Fibroblast of the aortic adventitia (primary cell): ENCODE measurements around the gene SYNE1. TPM values are rescaled to one million over a fixed set of nuclear protein-coding genes. Genes with fewer than 3 reads are reported as not detected.

Source experiments
- DNase-seq: peaks from one replicate; pipeline ENCODE4 v3.0.0-alpha.2; 2010; ENCODE audit warnings: low read depth
- H3K4me3 ChIP-seq: 2 replicates; pipeline ENCODE4 v1.5.1; 2011; ENCODE audit warnings: low read depth, mild to moderate bottlenecking, control low read depth, low read length, moderate library complexity
- total RNA-seq: library from RNA; depleted of rRNA; stranded (reverse); fragments of >200 nt; gene quantifications from 2 replicates; pipeline ENCODE4 v1.2.3, GENCODE V29; 2012; ENCODE audit warnings: low replicate concordance
- TF ChIP-seq, protein P1 (sequence below): IDR thresholded peaks from 2 replicates; pipeline ENCODE4 v1.5.1; 2011; ENCODE audit warnings: mild to moderate bottlenecking, low read length, control low read depth, inconsistent platforms; ENCODE audit not compliant: insufficient read depth

SYNE1 gene
- total RNA-seq, 1 donor: 193 TPM

DNA sequence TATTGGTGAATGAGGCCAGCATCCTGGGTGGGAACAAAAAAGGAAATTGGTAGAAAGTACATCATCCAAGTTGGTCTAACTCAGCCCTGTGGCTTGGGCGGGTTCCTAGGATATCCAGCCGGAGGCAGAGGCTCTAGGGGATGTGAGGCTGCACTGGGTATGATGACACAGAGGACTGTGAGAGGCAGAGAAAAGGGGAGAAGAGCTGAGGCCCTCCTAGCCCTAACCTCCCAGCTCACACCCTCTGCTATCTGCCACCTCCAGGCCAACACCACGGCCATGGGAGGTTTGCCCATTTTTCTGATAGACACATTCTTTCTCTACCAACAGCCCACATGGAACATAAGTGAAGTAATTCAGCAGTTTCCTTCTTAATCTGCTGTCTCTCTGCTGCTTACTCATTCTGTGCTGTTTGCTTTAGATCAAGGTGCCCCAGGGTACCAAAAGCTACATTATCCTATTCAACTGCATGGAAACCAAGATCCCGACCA, 545.3 kb downstream of the SYNE1 start:
- TF ChIP-seq, protein P1, sequence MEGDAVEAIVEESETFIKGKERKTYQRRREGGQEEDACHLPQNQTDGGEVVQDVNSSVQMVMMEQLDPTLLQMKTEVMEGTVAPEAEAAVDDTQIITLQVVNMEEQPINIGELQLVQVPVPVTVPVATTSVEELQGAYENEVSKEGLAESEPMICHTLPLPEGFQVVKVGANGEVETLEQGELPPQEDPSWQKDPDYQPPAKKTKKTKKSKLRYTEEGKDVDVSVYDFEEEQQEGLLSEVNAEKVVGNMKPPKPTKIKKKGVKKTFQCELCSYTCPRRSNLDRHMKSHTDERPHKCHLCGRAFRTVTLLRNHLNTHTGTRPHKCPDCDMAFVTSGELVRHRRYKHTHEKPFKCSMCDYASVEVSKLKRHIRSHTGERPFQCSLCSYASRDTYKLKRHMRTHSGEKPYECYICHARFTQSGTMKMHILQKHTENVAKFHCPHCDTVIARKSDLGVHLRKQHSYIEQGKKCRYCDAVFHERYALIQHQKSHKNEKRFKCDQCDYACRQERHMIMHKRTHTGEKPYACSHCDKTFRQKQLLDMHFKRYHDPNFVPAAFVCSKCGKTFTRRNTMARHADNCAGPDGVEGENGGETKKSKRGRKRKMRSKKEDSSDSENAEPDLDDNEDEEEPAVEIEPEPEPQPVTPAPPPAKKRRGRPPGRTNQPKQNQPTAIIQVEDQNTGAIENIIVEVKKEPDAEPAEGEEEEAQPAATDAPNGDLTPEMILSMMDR: no peak
- peak; percentile 88 for DNase-seq
- H3K4me3 ChIP-seq: no peak overlapping the region

DNA sequence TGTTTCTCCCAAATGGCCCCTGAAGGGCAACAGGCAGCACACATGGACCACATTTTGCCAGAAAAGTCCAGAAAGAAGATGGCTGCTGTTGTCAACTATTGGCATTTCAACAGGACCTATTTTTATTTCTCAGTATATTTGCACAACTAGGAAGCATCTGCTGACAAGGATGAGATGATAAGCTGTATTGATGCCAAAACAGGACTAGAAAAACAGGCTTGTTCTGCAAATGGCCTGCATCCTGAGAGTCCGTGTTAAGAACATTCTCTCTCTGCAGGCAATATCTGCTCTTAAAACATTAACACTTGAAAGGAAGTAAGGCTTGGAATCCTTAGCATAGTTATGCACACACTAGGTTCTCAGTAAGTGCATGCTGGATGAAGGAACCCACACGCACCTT, 546.0 kb downstream of the SYNE1 start:
- no peak overlapping the region for H3K4me3 ChIP-seq
- DNase-seq: peak; percentile 36
- TF ChIP-seq, protein P1: no peak

DNA sequence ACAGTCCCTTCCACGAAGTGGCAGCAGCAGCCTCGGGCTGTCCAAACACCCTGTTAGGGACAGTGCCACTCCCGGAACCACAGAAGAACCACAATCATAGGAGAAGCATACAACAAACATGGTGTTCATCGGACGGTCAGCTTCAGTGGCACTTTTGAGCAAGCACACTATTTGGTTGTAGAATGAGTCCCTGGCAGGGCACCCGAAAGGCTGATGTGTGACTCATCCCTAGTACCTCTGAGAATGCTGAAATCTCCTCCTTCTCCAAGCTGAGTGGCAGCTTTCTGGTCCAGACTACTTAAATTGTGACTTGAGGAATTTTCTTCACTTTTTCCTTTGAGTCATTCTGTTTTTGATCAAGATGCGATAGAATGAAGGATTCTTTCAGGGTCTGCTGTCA, 547.2 kb downstream of the SYNE1 start:
- TF ChIP-seq, protein P1: no peak
- peak; percentile 75 for DNase-seq
- H3K4me3 ChIP-seq: no peak overlapping the region

DNA sequence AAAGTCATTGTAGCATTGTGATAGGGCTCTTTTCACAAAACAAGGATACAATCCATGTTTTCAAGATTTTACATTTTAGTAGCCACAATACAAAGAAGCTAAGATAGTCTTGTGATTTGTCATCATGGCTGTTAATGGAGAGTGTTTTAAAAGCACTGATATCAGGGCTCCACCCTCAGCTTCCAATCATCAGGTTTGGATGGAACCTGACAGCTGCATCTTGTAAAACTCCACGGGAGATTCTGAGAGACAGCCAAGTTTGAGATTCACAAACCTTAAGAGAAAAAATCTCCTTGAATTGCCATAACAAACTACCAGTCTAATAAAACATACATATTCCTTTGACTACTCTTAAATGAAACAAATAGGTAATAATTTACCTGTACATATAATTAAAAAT, 549.5 kb downstream of the SYNE1 start:
- no peak overlapping the region for H3K4me3 ChIP-seq
- TF ChIP-seq, protein P1: no peak
- peak; percentile 55 for DNase-seq

DNA sequence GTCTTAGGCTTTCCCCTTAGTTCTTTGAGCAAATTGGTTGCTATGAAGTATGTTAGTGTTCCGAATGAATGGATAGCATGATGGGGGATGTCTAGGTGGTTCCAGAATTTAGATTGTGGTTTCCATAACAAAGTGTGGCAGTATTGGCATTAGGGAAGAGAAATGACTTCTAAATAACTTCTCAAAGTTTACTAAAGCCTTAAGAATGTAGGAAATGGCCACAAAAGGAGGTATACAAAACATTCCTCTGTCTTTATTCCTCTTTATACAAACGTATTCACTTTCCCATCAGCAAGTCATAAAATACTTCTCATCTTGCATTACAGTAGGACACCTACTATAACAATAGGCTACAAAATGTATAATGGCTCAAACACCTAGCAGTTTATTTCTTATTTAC, 550.1 kb downstream of the SYNE1 start:
- peak; percentile 22 for DNase-seq

DNA sequence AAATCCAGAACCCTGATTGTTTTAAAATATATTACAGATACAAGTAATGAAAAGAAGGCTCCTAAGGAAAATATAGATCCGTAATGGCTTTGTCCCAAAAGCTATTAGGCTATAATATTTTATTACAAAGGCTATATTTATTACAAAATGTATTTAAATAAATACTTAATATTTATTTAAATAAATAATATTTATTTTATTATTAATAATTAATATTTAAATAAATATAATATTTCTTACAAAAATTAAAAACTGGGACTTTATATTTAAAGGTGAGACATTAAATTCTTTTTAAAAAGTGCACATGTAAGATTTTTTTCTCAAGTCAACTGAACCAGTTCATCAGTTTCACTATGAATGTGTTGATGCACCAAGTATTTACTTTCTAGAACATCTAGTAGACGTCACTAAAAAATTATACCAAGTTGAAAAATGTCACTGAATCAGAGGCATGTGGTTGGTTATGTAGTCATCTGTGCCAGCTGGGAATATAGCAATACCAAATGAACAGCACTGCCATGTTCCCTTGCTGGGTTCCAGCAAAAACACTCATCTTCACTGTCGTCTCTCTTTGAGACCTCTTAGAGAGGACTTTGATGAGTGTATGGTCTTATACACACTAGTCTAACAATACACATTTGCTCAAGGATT, 550.8 kb downstream of the SYNE1 start:
- no peak for DNase-seq
- TF ChIP-seq, protein P1: no peak
- no peak overlapping the region for H3K4me3 ChIP-seq

More for the DNA sequence above, 550.1 kb downstream of the SYNE1 start:
- H3K4me3 ChIP-seq: no peak overlapping the region
- TF ChIP-seq, protein P1: no peak
